NCI-H226 (cell line): ENCODE data around the gene ERAP2.
"Not testable (repeated sequence)": the region's sequence is repeated elsewhere in the genome, so short reads cannot be mapped to it uniquely, and the experiment has no call there.

Experiments
- DNase-seq: peaks from one replicate; pipeline ENCODE4 v3.0.0-alpha.2; 2015

ERAP2 gene

DNA sequence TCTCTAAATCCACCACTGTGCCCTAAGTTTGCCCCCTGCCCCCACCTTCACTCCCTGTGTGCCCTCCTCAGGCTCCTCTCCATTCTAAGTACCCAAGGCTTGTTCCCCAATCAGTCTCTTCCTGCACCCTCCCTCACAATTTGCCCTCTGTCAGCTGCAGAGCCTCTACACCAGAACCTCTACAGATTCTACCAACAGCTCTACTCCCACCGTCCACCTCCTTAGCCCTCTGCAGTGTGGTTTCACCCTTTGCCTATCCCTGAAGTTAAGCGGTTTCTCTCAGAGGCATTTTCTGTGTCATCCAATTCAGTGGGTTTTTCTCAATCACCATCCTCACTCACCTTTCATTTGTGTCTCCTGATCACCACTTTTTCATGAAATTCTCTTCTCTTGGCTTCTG lies 13.2 kb upstream of the ERAP2 start:
- DNase-seq = no peak

DNA sequence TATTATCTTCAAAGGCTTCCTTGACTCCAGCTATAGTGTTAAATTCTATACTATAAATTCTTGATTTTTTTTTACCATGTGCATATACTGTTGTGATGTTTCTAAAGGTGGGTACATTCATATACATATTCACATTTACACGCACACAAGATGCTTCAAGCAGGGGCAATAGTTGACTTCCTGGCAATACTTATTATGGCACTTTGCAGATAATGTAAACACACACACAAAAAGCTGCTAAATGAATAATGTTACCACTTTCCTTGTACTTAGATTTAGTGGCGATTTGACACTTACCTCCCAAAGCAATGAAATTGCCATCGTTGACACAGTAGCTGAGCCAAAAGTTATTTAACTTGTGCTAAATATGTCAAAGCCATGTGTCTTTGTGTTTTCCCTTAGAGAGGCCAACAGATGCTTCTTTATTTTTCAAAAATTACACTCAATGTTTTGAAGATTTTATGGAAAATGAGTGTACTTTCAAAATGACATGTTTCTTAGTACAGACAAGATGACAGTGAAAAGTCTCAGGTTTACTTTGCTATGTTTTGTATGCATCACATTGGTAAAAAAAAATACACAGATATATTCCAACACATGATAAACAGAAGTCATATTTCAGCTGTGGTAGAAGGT lies 12.2 kb upstream of the ERAP2 start:
- DNase-seq = no peak

DNA sequence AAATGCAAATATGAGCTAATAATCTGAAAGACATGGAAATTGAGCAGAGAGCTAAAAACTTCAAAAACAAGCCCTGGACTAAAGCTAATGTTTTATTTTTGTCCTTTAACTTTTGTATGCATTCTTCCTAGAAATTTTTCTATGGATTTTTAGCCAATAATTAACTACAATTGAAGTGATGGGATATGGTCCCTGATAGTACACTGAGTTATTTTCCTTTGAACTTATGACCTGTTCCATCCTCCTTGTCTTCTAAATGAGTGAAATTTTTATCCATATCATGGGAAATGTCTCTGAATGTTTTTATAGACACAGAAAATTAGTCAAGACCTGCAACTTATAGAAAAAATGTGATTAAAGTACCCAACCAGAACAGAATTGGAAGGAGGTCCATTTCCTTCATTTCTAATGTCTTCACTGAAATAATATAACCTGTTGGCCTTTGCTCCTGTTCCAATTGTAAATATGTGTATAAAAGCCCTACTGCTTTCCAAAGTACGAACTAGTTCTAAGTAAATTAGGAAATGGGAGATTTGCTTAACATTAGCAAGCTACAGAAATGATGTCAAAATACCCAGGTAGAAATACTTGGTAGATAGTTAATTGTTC lies 11.3 kb upstream of the ERAP2 start:
- no peak for DNase-seq

DNA sequence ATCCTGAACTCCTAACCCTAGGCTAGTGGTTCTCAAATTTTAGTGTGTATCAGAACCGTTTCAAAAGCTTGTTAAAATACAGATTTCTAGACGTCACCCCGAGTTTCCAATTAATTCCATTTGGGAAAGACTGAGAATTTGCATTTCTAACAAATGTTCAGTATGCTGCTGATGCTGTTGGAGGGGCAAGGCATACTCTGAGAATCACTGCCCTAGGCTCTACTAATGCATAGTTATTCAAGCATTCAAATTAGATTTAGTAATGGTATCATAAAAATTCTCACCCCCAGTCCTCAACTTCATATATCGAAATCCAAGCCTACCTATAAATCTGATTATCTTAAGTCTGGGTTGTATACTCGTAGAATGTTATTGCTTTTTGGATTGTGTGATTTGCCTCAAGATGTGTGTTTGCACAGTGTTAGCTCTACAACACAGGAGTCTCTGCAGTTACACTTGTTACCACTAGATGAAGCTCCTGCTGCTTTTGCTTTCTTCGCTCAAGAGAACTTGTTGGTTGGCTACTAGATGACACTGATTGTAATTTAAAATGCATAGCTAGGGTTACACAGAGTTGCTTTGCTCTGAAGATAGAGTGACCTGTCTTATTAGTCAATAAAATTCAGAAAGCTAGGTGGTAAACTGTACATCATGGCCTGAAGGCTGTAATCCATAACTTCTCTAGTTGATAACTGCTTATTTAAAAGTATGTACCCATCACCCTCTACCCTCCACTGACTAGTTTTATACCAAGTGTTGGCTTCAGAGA lies 7.5 kb upstream of the ERAP2 start:
- peak; percentile 48 for DNase-seq

DNA sequence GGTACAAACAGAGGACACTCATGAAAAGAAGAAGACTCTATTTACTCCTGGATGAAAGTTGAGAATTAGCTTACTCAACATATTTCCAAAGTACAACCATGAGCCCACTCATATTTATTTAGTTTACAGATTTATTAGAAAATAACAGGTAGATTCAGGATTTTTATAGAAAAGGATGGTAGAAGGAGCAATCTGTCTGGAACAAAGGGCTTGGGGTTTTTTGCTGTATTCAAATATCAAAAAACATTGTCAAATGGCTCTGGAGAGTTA lies 7.0 kb upstream of the ERAP2 start:
- no peak for DNase-seq

DNA sequence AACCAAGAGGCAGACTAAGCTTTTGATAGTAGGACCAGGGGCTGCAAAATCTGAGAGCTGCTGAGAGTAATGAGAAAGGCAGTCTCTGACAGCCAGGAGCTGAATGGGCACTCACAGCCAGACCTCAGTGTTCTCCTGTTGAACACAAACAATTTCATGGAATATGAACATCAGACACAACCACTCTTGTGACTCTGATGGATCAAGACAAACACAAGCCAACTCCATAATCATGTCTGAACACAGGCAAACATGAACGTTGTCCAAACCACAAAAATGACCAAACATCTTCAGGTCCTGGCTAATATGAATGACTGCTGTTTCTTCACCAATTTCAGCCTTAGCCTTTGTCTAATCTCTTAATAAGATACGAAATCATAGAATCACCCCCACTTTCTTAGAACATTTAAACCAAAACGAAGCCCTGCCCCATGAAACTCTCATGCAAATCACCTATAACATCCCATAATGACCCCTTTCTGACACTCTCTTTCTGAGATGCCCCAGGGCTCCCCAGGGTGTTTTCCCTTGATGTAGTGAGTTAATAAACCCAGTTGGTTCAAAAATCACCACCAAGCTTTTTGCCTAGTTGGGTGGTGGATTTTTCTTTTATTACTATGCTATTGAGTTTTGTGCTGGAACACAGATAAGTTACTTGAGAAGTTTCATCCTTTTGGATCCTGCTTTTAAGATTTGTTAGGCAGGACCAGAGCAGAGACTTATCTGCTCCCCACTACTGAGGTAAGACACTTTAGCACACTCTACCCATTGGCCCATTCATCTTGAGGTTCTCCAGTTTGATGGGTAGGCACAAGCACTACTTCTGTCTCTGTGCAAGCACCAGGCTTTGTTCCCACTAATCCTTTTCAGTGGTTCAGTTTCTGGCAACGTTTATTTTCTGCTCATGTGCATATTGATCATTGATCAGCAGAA lies 5.9 kb upstream of the ERAP2 start:
- no peak for DNase-seq

DNA sequence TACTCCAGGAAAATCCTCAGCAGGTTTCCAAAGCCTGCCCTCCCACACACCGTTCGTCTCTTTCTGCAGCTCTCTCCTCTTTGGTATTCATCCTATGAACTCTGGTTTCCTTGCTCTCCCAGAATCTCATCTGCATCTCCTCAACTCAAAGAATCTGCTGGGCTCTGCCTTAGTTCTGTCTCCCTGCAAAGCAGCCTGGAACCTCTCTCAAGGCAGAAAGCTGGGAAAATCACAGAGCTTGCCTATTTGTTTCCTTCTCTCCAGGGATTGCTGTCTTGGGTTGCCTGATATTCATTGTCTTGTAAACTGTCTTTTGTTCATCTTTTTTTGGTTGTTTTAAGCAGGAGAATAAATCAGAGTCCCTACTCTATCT lies 5.3 kb upstream of the ERAP2 start:
- no peak for DNase-seq

DNA sequence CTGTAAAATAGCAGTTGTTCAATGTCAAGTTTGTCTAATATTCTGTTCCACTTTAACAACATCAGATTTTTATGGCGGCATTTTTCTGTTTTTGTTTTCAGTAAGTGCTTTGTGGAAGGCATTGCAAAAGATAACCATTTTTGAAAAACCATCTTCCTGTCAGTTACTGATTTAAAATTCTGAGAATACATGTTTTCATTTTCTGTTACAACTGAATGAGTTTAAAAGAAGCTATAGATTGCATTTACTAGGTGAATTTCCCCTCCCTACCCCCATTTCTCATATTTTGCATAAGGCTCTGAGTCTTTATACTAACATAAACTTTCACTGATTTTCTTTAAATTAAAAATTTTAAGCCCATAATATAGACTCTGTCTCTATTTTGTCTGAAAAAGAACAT lies 4.6 kb upstream of the ERAP2 start:
- DNase-seq = no peak

DNA sequence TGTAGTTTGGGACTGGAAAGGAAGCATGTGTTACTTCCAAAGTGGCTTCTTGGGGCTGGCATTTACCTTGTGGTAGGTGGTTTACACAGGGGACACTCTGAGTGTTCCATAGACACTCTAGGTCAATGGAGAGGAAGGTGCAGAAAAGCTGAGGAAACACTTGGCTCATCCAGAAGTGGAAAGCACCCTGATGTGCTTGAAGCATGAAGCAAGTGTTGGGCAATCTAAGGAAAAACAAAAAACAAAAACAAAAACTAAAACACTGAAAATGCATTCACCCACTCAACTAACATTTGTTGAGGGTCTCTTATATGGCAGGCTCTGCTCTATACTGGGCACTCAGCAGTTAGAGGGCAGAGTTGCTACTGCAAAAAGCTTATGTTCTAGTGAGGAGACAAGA lies 2.9 kb upstream of the ERAP2 start:
- no peak for DNase-seq

DNA sequence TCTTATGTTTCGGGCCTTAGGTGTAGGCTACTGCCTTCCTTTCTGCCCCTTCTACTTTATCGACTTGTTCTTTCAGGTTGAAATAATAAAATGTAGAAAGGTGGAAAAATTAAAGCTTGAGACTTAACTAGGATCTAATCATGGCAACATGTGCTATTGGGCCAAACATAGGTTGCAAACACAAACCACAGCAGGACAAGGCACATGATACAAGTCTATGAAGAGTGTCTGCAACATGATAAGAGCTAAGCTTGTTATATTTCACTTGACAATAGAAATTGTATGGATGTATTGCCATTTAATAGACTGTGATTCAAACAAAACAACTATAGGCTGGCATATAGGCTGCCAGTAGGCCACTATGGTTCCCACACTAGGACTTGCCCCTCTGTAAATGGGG lies 1.7 kb upstream of the ERAP2 start:
- DNase-seq = no peak

DNA sequence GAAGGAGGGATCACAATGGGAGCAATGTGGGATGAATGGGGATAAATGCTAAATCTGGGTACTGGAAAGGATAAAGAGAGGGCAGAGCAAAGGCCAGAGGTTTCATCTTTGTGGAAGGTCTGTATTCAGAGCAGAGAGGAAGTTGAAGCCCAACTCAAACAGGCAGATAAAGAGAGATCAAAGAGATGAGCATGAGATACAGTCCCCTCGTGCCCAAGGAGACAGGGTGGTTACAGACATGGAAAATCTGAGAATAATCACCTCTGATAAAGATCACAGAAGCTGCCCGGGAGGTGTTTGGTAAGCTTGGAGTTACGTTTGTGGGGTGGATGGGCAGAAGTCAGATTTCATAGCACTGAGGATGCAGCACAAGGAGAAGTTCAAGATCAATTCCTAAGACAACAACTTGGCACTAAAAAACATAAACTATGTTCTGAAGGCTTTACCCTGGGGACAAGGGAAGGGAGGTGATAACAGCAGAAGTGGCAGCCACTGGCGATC lies 459 bp upstream of the ERAP2 start:
- no peak for DNase-seq

DNA sequence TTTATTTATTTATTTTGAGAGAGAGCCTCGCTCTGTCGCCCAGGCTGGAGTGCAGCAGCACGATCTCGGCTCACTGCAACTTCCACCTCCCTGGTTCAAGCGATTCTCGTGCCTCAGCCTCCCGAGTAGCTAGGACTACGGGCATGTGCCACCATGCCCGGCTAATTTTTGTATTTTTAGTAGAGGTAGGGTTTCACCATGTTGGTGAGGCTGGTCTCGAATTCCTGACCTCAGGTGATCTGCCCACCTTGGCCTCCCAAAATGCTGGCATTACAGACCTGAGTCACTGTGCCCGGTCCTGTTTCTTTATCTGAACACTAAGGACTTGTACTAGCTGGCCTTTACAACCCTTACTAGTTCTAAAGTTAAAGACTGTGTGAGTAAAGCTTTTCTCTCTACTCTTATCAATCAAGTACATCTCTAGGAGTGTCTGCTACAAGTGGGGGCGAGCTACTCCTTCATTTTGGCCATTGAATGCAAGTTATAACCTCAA lies 723 bp downstream of the ERAP2 start:
- not testable (repeated sequence) for DNase-seq

DNA sequence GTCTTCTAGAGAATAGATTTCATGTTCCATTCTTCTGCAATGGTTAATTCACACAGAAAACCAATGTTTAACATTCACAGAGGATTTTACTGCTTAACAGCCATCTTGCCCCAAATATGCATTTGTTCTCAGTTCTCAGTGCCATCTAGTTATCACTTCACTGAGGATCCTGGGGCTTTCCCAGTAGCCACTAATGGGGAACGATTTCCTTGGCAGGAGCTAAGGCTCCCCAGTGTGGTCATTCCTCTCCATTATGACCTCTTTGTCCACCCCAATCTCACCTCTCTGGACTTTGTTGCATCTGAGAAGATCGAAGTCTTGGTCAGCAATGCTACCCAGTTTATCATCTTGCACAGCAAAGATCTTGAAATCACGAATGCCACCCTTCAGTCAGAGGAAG lies 3.4 kb downstream of the ERAP2 start:
- no peak for DNase-seq

DNA sequence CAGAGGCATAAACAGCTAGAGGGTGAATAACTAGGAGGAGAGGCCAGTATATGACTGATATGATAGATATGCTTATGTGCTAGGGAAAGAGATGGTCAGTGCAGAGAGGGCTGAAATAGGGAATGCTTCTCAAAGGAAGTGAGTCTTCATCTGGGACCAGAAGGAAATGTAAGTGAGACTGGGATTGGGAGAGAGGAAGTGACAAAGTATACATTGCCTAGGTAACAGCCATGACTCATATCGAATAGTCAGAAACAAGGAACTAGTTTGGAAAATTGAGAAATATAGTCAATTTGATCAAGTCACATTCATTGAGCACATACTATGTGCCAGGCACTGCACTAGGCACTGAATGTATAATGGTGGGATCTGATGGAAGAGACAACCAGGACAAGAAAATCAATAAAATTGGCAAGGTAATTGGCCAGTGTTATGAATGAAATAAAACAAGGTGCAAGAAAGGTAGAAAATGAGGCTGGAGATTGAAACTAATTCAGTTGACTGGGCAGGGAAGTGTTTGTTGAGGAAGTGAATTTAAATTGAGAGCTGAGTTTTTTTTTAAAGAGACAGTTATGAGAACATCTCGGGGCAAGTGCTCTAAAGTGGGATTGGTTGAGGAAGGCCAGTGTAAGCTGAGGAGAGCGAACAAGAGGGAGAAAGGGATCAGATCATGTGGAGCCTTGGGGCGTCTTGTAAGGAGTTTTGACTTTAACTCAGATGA lies 4.3 kb downstream of the ERAP2 start:
- DNase-seq = peak; percentile 86

DNA sequence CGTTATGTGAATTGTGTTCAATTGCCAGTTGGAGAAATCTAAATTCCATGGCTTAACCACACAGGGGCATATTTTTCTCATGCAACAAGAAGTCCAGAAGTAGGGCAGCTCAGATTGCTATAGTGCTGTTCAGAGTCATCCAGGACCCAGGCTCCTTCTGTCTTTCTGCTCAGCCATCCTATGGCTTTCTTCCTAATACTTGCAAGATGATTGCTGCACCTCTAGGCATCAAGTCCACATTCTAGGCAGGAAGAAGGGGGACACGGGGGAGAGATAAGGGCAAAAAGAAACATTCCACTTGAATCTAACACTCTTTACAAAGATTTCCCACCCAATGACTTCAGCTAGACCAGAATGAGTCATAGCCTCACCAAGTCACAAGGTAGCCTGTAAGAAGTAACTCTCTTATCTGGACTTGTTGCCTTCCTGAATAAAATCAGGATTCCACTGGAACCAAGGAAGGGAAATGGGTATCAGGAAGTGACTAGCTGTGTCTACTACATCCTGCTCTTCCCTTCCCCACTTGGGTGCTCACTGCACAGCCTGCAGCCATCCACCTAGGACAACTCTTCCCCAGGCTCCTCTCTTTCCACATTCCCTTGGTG lies 5.3 kb downstream of the ERAP2 start:
- DNase-seq = peak; percentile 99

DNA sequence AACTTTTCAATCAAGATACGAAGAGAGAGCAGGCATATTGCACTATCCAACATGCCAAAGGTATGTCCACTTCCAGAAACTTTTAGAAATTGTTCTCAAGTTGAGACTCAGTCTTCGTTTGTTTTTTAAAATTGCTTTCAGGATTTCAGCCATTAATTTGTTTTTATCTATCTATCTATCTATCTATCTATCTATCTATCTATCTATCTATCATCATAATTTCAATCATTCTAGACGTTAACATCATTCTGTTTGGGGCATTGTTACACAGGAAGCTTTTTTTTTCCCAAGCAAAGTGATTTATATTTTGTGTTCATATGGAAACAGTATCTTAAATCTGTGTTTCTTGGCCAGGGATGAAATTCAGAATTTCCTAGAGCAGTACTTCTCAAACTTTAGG lies 7.6 kb downstream of the ERAP2 start:
- DNase-seq = no peak

DNA sequence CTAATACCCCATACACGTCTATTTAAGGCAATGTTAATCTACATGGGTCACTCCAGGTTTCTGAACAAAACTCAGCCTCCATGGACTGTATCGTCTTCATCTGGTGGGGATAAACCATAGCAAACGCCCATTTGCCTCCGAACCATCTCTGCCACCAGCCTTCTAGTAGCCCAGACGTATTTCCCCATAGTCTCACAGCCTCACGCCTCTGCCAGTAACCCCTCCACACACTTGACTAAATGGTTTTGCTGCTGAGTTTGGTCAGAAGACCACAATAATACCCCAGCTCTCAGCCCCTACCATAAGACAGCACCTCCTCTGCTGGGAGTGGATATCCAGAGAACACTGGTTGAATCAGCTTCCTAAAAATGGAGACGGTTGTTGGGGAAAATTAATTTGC lies 8.7 kb downstream of the ERAP2 start:
- DNase-seq = no peak

DNA sequence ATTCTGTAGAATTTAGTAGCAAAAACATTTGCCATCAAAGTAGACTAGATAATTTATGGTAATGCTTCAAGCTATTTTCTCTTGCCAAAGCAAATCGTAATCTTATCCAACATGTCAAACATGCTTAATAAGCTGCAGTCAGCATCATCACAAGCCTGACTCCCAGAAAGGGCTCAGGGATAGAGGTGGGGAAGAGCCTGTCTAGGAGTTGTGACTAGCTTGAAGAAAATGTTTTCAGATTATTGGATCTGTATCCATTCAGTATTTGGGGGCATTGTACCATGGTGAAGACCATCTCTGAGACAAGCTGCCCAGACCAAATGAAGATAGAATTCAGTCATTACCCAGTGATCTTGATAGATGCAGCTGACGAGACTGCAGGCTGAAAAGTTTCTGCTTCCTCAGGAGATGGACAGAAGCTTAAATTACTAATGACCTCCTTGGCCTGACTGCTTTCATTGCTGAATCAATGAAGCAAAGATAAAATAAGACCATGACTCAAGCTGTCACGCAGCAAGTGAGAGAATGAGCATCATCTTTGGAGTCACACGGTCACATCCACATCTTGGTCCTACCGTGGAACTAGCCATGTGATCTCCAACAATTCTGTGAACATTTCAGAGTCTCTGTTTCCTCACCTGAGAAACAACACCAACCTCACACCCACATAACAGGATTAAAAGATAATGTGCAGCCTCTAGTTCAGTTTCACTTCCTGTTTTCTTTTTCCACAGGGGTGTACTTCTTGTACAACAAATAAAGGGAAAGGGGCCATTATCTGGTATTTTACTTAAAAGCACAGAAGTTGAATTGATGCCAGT lies 9.4 kb downstream of the ERAP2 start:
- no peak for DNase-seq

DNA sequence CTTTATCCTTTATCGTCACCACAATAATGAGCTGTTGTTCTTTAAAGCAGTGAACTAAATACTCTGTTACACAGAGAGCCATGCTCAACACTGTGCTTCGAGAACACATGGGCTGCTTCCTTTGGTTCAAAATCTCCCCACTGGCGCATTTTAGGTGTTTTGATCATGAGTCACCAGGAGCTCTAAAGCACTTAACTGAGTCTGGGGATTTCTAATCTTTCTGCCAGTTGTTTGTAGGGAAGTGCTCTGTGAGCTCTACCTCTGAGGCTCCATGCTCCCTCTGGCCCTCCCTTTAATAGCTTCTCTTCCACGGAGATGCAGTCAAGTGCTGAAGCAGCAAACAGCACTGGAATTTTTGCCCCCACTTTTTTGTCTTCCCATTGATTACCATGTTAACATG lies 17.0 kb downstream of the ERAP2 start:
- DNase-seq = peak; percentile 91

DNA sequence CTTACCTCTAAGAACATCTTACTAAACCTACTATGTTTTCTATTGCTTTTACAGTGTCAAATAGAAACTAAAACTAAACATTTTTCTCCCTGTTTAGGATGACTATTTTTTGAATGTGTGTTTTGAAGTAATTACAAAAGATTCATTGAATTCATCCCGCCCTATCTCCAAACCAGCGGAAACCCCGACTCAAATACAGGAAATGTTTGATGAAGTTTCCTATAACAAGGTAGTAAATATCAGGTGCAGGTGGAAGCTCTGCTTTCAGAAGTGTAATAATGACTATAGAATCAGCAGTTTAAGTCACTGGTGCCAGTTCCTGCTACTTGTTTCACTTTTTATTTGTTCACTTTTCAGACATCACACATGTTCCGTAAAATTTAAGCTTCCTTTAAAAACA lies 20.0 kb downstream of the ERAP2 start:
- no peak for DNase-seq

DNA sequence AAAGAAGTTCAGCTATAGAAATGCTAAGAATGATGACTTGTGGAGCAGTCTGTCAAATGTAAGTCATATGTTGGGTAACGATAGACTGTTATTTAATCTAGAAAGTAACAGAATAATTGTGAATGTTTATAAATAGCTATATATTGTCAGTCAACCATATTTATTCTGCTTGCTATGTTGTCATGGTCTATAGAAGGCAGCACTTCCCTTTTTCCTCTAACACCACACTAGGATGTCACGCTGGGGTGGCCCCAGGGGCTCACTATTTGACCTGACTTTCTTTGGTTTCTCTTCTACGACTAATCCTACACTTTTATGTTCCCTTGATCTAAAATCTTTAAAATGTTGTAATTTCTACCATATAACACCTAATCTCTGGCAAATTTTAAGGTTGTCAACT lies 20.5 kb downstream of the ERAP2 start:
- no peak for DNase-seq
